HCT116 (cell line): Measurements from ENCODE around the gene PARP6. TPM values are rescaled to one million over a fixed set of nuclear protein-coding genes. Genes with fewer than 3 reads are reported as not detected.

Source experiments
- ATAC-seq: fragments of 200-7000 bp; cut with Tn5 transposase; 2 replicates; pipeline ENCODE4 v1.9.1; 2020; ENCODE audit warnings: mild to moderate bottlenecking, moderate library complexity
- BruUV-seq: library from RNA; stranded (reverse); fragments of 400-500 nt; replicated peaks from 2 replicates; lab custom pipeline; 2021; lab: Mats Ljungman, UMichigan
- CTCF ChIA-PET: fragments of 300-600 bp; sonication (Branson Sonifier 250); formaldehyde crosslinking; loops from one replicate; lab custom pipeline; 2021; ENCODE audit warnings: antibody characterized with exemption; lab: Charles Lee
- POLR2A ChIA-PET: fragments of 300-600, 350-600 bp; sonication (Branson Sonifier 250); formaldehyde crosslinking; loops from one replicate; lab custom pipeline; 2021; ENCODE audit warnings: antibody characterized with exemption; lab: Charles Lee
- RAD21 ChIA-PET, 2 experiments: fragments of 300-600 bp; sonication (Branson Sonifier 250); formaldehyde crosslinking; loops; one replicate each; lab custom pipeline; 2023; ENCODE audit warnings: low total read pairs in 2 of 2; ENCODE audit not compliant: uncharacterized antibody in 2 of 2, unreplicated experiment in 2 of 2, low non-redundant PET in 1 of 2; lab: Charles Lee
- DNase-seq: peaks from one replicate; pipeline ENCODE4 v3.0.0-alpha.2; 2010; ENCODE audit warnings: low read depth, low spot score
- H2AFZ ChIP-seq: fragments of 200-600 bp; shearing (Covaris generic), sonication (generic); 2 replicates; pipeline ENCODE4 v1.6.1; 2017; ENCODE audit warnings: low read depth, mixed run types, mixed read lengths, antibody characterized with exemption, low read length; ENCODE audit not compliant: poor library complexity, severe bottlenecking
- H3K27ac ChIP-seq: 2 replicates; pipeline ENCODE4 v1.5.1; 2012; ENCODE audit warnings: low read depth, low read length
- H3K27me3 ChIP-seq: fragments of 200-600 bp; sonication (generic); 2 replicates; pipeline ENCODE4 v1.6.1; 2016; ENCODE audit warnings: mixed run types, low read length, mixed read lengths; ENCODE audit not compliant: insufficient read depth
- H3K36me3 ChIP-seq, 2 experiments: fragments of 200-500 bp in 1 of 2; fragments of 200-600 bp in 1 of 2; sonication (Bioruptor generic) in 1 of 2; sonication (generic) in 1 of 2; 2 replicates each; pipeline versions ENCODE4 v1.5.1 to v1.6.1; 2014 to 2016; ENCODE audit warnings: low read length in 2 of 2, inconsistent platforms in 1 of 2, mixed read lengths in 1 of 2, mixed run types in 1 of 2; ENCODE audit not compliant: insufficient read depth in 2 of 2, control insufficient read depth in 1 of 2
- H3K4me1 ChIP-seq, 2 experiments: fragments of 200-600 bp in 1 of 2; sonication (generic) in 1 of 2; 2 replicates each; pipeline versions ENCODE4 v1.5.1 to v1.6.1; 2012 to 2017; ENCODE audit warnings: low read length in 2 of 2, inconsistent platforms in 1 of 2, mild to moderate bottlenecking in 1 of 2, mixed read lengths in 1 of 2, mixed run types in 1 of 2, moderate library complexity in 1 of 2; ENCODE audit not compliant: insufficient read depth in 2 of 2, control insufficient read depth in 1 of 2
- H3K4me2 ChIP-seq: fragments of 200-600 bp; sonication (generic); 2 replicates; pipeline ENCODE4 v1.6.1; 2017; ENCODE audit warnings: mixed run types, low read length, mixed read lengths
- H3K4me3 ChIP-seq, 2 experiments: fragments of 200-600 bp in 1 of 2; sonication (generic) in 1 of 2; replicated peaks in 1 of 2; 2 replicates each; pipeline ENCODE4 v1.5.1; 2011 to 2016; ENCODE audit warnings: low read length in 2 of 2, control low read depth in 1 of 2, low read depth in 1 of 2, mild to moderate bottlenecking in 1 of 2, mixed read lengths in 1 of 2, mixed run types in 1 of 2
- H3K79me2 ChIP-seq: fragments of 200-600 bp; sonication (generic); 2 replicates; pipeline ENCODE4 v1.6.1; 2017; ENCODE audit warnings: mild to moderate bottlenecking, mixed run types, low read length, moderate library complexity, mixed read lengths; ENCODE audit not compliant: insufficient read depth
- H3K9ac ChIP-seq: fragments of 200-600 bp; sonication (generic); 2 replicates; pipeline ENCODE4 v1.6.1; 2016; ENCODE audit warnings: low read length, mixed read lengths
- H3K9me2 ChIP-seq: fragments of 200-600 bp; sonication (generic), shearing (Covaris generic); 2 replicates; pipeline ENCODE4 v1.6.1; 2017; ENCODE audit warnings: mixed run types, mild to moderate bottlenecking, moderate library complexity; ENCODE audit not compliant: insufficient read depth
- H3K9me3 ChIP-seq, 2 experiments: fragments of 200-500 bp in 1 of 2; fragments of 200-600 bp in 1 of 2; sonication (Bioruptor generic) in 1 of 2; sonication (generic) in 1 of 2; 2 replicates each; pipeline ENCODE4 v1.6.1; 2014 to 2017; ENCODE audit warnings: low read length in 2 of 2, mixed read lengths in 2 of 2, inconsistent platforms in 1 of 2, low read depth in 1 of 2, mild to moderate bottlenecking in 1 of 2, mixed run types in 1 of 2, moderate library complexity in 1 of 2; ENCODE audit not compliant: control insufficient read depth in 1 of 2, insufficient read depth in 1 of 2
- H4K20me1 ChIP-seq: fragments of 200-600 bp; sonication (generic), shearing (Covaris generic); 2 replicates; pipeline ENCODE4 v1.6.1; 2017; ENCODE audit warnings: mixed run types, mild to moderate bottlenecking, moderate library complexity; ENCODE audit not compliant: insufficient read depth
- CBX3 ChIP-seq: IDR thresholded peaks from 2 replicates; pipeline ENCODE4 v1.6.1; 2012; ENCODE audit warnings: low read depth
- CEBPB ChIP-seq: IDR thresholded peaks from 2 replicates; pipeline ENCODE4 v1.6.1; 2012; ENCODE audit warnings: low read depth
- EZH2 ChIP-seq: fragments of 200-600 bp; sonication (generic); IDR thresholded peaks from 2 replicates; pipeline ENCODE4 v1.6.1; 2017; ENCODE audit warnings: antibody characterized with exemption, mixed run types
- EZH2phosphoT487 ChIP-seq: fragments of 200-600 bp; IDR thresholded peaks from 2 replicates; pipeline ENCODE4 v1.6.1; 2018; ENCODE audit warnings: antibody characterized with exemption, borderline replicate concordance
- FOSL1 ChIP-seq: IDR thresholded peaks from 2 replicates; pipeline ENCODE4 v1.6.1; 2012; ENCODE audit warnings: low read depth
- POLR2AphosphoS5 ChIP-seq: IDR thresholded peaks from 2 replicates; pipeline ENCODE4 v1.6.1; 2011; ENCODE audit warnings: mild to moderate bottlenecking, low read depth, low read length, moderate library complexity
- RAD21 ChIP-seq: IDR thresholded peaks from 2 replicates; pipeline ENCODE4 v1.6.1; 2012; ENCODE audit warnings: low read depth, mild to moderate bottlenecking
- SIN3A ChIP-seq: IDR thresholded peaks from 2 replicates; pipeline ENCODE4 v1.6.1; 2012; ENCODE audit warnings: low read depth
- ZFX ChIP-seq: fragments of 450-650 bp; IDR thresholded peaks from 2 replicates; pipeline ENCODE4 v1.6.1; 2017
- intact Hi-C: fragments of 100-400 bp; cut with micrococcal nuclease; formaldehyde crosslinking; loops from 2 replicates; pipeline ENCODE4 v1.10.0; 2022
- total RNA-seq: library from RNA; stranded (reverse); gene quantifications from one replicate; pipeline ENCODE4 v1.2.1, GENCODE V29; 2021; ENCODE audit not compliant: unreplicated experiment
- TF ChIP-seq, protein P1 (sequence below): IDR thresholded peaks from 2 replicates; pipeline ENCODE4 v1.6.1; 2012; ENCODE audit warnings: low read depth
- TF ChIP-seq, protein P2 (sequence below): IDR thresholded peaks from 2 replicates; pipeline ENCODE4 v1.6.1; 2011; ENCODE audit warnings: mild to moderate bottlenecking, low read length, moderate library complexity; ENCODE audit not compliant: insufficient replicate concordance; ENCODE audit errors: extremely low read depth
- TF ChIP-seq, protein P3 (sequence below): IDR thresholded peaks from 2 replicates; pipeline ENCODE4 v1.6.1; 2012

The PARP6 gene
- total RNA-seq, 1 experiment from 2014 or later = 67.9 TPM

DNA sequence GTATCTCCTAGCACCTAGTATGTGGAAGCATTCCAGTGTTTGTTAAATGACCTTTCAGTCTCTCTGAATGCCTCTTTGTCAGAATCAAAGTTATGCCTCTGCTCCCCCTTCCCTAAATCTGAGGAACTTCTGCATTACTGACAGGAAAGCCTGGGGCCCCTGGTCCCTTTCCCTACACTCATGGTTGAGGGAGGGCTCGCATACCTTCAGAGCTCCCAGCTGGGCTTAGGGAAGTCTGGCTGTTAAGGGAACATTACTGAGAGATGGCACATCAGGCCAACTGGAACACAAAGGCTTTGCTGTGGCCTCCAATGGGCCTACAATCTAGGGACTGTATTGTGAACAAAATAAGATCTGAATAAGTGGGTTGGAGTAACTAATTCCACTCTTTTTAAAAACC lies 51.7 kb downstream of the PARP6 start:
- ChIA-PET POLR2A (interaction anchor here (0.8 kb wide), 1 partner anchor 11 kb away, joined by 3 read pairs; the partner anchor contains the start of gene PKM), CTCF (no interaction called here), RAD21 (no interaction called here)
- no peaks in the 10 kb centered on the region for H3K9me2 ChIP-seq
- no peaks in the 10 kb centered on the region for H3K27me3 ChIP-seq
- no peak for DNase-seq
- ATAC-seq = no peak
- no peak overlapping the region for H3K4me3 ChIP-seq
- intact Hi-C loops = loop anchor here (10.0 kb wide), 1 partner anchor 926 kb away; no protein-coding TSS in a partner anchor
- peaks cover 23 to 31% of the 10 kb centered on the region in 2 experiments for H3K4me1 ChIP-seq
- no peak overlapping the region for H2AFZ ChIP-seq
- BruUV-seq = no TSS peak
- no peak for TF ChIP-seq EZH2phosphoT487
- TF ChIP-seq, protein P1, sequence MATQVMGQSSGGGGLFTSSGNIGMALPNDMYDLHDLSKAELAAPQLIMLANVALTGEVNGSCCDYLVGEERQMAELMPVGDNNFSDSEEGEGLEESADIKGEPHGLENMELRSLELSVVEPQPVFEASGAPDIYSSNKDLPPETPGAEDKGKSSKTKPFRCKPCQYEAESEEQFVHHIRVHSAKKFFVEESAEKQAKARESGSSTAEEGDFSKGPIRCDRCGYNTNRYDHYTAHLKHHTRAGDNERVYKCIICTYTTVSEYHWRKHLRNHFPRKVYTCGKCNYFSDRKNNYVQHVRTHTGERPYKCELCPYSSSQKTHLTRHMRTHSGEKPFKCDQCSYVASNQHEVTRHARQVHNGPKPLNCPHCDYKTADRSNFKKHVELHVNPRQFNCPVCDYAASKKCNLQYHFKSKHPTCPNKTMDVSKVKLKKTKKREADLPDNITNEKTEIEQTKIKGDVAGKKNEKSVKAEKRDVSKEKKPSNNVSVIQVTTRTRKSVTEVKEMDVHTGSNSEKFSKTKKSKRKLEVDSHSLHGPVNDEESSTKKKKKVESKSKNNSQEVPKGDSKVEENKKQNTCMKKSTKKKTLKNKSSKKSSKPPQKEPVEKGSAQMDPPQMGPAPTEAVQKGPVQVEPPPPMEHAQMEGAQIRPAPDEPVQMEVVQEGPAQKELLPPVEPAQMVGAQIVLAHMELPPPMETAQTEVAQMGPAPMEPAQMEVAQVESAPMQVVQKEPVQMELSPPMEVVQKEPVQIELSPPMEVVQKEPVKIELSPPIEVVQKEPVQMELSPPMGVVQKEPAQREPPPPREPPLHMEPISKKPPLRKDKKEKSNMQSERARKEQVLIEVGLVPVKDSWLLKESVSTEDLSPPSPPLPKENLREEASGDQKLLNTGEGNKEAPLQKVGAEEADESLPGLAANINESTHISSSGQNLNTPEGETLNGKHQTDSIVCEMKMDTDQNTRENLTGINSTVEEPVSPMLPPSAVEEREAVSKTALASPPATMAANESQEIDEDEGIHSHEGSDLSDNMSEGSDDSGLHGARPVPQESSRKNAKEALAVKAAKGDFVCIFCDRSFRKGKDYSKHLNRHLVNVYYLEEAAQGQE = no peak
- no peak for TF ChIP-seq FOSL1
- no peak for TF ChIP-seq CEBPB
- TF ChIP-seq ZFX = no peak
- TF ChIP-seq EZH2 = no peak
- no peak for TF ChIP-seq POLR2AphosphoS5
- TF ChIP-seq, protein P2, sequence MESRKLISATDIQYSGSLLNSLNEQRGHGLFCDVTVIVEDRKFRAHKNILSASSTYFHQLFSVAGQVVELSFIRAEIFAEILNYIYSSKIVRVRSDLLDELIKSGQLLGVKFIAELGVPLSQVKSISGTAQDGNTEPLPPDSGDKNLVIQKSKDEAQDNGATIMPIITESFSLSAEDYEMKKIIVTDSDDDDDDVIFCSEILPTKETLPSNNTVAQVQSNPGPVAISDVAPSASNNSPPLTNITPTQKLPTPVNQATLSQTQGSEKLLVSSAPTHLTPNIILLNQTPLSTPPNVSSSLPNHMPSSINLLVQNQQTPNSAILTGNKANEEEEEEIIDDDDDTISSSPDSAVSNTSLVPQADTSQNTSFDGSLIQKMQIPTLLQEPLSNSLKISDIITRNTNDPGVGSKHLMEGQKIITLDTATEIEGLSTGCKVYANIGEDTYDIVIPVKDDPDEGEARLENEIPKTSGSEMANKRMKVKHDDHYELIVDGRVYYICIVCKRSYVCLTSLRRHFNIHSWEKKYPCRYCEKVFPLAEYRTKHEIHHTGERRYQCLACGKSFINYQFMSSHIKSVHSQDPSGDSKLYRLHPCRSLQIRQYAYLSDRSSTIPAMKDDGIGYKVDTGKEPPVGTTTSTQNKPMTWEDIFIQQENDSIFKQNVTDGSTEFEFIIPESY = no peak
- TF ChIP-seq CBX3 = no peak
- TF ChIP-seq, protein P3, sequence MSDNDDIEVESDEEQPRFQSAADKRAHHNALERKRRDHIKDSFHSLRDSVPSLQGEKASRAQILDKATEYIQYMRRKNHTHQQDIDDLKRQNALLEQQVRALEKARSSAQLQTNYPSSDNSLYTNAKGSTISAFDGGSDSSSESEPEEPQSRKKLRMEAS = no peak
- TF ChIP-seq RAD21 = no peak
- no peak for TF ChIP-seq SIN3A
- H3K9ac ChIP-seq = no peak overlapping the region
- H3K27ac ChIP-seq = no peak overlapping the region
- peaks cover 63 to 88% of the 10 kb centered on the region in 2 experiments for H3K36me3 ChIP-seq
- H3K4me2 ChIP-seq = no peak overlapping the region
- no peaks in the 10 kb centered on the region for H3K9me3 ChIP-seq
- peaks cover 100% of the 10 kb centered on the region for H3K79me2 ChIP-seq
- peaks cover 67% of the 10 kb centered on the region; the same call in 1 of the 2 replicates for H4K20me1 ChIP-seq
